ENCODE data around the gene DHX15. TPM values are rescaled to one million over a fixed set of nuclear protein-coding genes. Genes with fewer than 3 reads are reported as not detected.
A peak's percentile ranks its signal among the peaks of the same experiment; 100 is the strongest.

The DHX15 gene
- total RNA-seq, 1 experiment from 2014 or later, result 198 TPM

DNA sequence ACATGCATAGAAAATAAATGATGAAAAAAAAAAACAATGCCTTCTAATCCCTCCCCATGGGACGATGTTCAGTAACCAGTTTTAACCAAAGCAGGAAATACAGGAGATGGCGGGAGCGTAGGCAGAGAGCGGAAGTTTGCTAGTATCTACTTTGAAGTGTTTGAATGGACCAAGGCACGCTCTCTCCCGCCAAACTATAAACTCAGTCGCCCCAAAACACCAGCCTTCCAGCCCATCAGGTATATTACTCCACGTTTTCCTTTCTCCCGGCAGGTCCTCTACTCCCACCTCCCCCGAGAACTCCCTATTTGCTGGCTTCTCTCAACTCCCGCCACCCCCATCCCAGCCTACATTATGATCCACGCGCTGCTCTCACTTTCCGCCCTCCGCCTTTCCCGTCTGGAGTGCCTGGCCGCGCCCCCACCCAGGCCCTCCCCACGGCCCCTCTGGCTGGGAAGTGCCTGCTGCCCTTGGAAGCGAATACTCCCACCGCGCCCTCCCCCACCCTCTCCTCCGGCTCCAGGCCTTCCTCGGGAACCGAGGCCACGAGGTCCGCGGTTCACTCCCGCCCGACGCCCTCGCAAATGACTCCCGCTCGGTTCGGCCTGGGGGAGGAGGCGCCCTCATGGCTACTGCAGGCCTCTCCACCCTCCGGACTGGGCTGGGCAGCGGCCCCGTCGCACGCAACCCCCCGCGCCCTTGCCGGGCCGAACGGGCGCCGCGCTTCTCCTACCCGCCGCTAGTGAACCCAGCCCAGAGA lies 723 bp downstream of the DHX15 start:
- peak; percentile 74 for DNase-seq (ENCODE audit: low read depth)

DNA sequence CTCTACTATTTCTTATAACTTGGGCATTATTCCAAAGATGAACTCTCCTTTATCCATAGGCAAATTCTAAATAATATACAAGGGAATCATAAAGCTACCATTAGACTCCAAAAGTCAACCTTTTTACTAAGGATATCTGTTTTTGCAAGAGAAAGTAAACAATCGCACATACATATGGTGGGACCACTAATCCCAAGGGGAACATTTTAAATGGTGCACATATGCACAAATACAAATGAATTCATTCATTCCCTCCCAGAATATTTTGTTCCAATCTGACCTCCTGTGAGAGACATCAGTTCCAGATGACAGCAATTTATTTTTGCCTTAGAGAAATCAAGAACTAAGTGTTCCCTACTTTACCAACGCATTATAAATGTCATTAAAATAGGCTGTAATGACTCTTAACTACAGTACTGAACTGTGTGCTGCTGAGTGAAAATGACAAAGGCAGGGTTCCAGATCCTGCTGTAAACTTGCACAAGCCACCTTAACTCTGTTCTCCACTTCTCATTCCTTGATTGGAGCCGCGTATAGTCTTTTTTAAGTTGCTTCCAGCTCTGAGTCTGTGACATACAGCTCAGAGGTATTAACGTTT lies 2.0 kb downstream of the DHX15 start:
- DNase-seq (ENCODE audit: low read depth), result no peak

DNA sequence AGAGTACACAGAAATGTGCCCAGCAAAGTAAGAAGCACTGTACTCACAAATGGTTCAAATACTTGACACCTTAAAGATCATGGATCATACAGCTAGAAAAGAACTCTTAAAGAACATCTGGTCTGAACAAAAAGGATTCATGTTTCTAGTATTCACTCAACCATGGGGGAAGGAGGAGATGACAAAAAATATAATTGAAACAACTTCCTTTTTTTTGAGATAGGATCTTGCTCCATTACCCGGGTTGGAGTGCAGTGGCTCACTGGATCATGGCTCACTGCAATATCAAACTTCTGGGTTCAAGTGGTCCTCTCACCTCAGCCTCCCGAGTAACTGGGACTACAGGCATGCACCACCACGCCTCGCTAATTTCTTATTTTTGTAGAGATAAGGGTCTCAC lies 6.0 kb downstream of the DHX15 start:
- no peak for DNase-seq (ENCODE audit: low read depth)

DNA sequence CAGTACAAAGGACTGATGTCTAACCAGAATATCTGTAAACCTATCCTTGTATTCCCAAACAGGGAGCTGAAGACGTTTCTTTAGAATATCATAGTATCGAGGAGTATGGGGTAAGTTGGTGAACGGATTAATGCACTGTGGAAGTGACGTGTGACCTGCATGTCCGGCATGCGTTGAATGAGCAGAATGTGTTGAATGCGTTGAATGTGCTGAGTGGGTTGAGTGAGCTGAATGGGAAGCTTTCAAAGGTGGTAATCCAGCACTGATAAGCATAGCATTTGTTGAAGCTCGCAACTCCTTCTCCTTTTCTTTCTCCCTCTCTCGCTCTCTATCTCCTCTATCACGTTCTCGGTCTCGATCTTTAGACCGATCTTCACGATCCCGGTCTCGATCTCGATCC lies 8.1 kb downstream of the DHX15 start:
- no peak for DNase-seq (ENCODE audit: low read depth)

DNA sequence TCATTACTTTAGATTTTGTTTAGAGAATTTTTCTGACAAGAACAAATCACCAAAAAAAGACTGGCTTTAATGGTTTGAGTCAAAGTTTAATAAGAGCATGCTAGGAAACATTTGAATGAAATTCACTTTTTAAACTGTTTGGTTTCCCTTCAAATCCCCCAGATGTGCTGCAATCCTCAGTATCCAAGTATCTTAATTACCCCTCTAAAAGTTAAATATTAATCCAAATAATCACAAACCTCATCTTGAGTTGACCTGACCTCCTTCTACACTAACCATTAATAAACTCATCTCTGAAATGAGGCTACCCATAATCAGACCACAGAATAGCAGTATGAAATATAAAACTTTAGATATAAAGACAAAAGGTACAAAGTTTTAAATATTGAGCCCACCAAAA lies 10.1 kb downstream of the DHX15 start:
- no peak for DNase-seq (ENCODE audit: low read depth)

DNA sequence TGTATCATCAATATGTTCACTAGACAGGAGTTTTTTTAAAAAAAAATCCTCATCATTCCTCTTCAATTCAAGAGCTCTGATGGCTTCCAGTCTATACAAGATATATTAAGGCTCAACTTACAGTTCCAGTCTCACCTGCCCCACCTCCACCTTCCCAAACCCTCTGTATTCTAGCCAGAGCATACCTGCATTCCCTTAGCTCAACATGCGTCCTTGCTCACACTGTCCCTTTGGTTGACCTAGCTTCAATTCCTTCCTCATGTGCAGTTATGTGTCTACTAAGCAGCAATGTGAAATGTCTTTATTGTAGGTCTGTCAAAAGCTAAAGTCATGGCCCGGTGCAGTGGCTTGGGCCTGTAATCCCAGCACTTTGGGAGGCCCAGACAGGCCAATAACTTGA lies 10.8 kb downstream of the DHX15 start:
- no peak for DNase-seq (ENCODE audit: low read depth)

DNA sequence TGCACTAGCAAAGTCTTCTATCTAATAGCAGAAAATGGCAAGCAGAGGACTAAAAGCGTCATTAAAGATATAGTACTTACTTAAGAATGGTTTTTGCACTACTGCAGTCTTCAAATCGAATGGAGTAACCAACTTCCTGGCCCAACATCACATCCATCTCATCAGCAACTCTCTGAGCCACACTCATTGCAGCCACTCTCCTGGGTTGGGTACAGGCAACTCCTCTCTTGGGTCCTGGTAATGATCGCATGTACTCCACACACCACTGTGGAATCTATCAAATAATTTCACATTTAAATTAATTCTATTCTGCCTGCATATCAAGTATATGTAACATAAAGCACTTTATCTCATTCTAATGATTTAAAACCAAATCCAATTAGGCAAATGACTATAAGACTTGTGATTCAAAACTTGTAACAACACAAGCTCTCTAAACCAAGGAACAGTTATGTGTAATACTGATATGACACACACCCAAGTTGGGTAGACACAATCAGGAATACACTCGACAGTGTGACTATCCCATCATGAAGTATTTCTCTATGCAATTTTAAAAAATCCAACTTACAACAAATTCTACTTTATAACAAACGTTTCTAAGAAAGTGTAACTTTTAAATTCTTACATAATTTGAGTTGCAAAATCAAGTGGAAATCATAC lies 13.6 kb downstream of the DHX15 start:
- DNase-seq (ENCODE audit: low read depth), result no peak

DNA sequence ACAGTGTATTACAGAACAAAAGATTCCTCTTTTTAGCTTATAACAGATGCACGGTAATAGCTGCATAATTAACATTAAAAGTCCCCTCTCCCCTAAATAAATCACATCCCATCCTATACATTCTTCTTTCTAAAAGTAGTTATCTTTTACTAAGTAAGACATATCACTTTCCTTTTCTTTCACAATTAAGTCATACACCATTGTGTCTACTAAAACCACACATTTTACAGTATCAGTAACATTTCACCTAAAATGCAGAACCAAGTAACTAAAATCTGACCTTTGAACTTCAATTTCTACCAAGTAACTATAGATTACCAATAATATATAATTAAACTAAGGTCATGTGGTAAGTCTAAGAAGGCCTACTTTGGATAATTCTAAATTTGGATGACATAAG lies 14.2 kb downstream of the DHX15 start:
- DNase-seq (ENCODE audit: low read depth), result no peak

DNA sequence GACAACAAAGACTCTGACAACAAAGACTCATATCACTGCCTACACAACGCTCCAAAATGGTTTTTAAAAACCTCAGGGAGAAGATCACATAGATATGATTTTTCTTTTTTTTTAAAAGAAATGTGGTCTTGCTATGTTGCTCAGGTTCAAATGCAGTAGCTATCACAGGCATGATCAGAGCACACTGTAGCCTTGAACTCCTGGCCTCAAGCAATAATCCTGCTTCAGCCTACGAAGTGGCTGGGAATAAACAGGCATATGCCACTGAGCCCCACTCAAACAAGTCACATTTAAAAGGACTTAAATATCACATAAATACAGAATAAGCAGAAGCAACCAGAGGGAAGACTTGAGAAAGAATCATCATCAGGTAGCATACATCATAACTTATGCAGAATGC lies 14.7 kb downstream of the DHX15 start:
- DNase-seq (ENCODE audit: low read depth), result no peak

DNA sequence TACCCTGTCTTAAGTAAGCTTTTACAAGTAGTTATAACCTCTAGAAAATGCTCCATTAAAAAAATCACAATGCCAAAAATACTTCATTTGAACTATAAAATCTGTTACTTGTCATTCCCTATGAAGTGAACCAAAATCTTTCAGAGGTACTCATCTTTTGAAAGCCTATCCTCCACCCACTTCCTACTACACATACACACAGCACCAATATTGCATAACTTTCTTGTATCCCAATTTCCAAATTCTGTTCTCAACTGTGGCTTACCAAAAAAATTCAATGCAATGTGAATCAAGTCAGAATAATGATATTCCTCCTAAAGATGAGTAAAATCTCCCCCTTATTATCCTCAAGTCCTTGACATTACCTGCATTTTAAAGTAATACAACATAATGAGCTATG lies 15.9 kb downstream of the DHX15 start:
- DNase-seq (ENCODE audit: low read depth), result no peak

DNA sequence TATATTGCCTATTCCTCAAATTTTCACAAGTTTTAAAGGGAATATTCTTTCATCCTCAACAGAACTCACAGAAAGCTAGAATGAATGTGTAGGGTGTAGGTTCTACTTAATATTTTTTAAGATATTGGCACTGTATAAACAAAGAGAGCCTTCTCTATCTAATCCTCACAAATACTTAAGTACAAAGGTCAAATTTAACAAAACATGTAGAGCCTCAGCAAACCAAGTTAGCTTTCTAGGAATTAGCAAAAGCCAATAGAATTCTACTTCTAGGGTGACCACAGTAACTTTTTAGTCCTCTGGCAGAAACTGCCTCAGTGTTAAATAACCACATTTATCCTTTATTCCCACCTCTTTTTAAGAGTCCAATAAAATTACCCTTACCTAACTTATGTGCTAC lies 19.3 kb downstream of the DHX15 start:
- DNase-seq (ENCODE audit: low read depth), result no peak

DNA sequence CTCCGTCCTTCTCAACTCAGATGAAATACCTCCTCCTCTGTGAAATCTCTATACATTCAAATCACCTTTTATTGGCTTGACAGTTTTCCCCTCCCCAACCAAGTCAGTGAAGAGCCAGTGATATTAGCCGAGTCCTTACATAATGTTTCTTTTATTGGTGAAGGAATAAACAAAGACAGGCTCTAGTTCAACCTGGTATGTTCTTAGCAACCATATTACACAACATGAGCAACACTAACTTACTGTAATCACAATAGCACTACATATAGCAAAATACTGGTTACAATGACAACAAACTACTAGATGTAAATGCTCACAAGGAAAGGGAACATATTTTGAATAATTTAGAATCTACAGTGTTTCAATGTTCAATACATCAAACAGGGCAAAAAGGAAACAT lies 19.9 kb downstream of the DHX15 start:
- no peak for DNase-seq (ENCODE audit: low read depth)

DNA sequence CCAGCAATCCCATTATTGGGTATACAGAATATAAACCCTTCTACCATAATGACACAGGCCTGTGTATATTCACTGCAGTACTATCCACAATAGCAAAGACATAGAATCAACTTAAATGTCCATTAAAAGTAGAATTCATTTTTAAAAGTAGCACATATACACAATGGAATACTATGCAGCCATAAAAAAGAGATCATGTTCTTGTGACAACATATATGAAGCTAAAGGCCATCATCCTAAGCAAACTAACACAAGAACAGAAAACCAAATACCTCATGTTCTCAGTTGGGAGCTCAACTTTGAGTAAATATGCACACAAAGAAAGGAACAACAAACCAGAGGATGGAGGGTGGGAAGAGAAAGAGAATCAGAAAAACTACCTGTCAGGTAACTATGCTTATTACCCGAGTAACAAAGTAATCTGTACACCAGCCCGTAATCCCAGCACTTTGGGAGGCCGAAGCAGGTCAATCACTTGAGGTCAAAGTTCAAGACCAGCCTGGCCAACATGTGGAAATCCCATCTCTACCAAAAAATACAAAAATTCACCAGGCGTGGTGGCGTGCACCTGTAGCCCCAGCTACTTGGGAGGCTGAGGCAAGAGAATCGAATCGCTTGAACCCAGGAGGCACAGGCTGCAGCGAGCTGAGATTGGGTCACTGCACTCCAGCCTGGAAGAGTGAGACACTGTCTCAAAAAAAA lies 22.8 kb downstream of the DHX15 start:
- DNase-seq (ENCODE audit: low read depth), result no peak

DNA sequence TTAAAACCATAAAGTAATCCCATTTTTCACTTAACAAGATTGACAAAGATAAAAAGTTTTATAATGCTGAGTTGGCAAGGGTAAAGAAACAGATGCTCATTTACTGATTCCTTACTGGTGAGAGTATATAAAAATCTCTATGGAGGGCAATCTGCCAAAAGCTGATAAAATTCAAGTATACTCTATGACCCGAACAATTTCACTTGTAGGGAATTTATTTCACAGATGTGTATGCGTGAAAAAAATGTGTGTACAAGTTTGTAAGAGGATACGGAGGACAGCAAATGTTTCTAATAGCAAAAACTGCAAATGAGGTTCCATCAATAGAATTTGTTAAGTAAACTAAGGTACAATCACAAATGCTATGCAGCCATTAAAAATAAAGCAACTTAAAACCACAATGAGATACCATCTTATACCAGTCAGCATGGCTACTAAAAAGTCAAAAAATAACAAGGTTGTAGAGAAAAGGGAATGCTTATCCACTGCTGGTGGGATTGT lies 23.4 kb downstream of the DHX15 start:
- peak; percentile 67 for DNase-seq (ENCODE audit: low read depth)

DNA sequence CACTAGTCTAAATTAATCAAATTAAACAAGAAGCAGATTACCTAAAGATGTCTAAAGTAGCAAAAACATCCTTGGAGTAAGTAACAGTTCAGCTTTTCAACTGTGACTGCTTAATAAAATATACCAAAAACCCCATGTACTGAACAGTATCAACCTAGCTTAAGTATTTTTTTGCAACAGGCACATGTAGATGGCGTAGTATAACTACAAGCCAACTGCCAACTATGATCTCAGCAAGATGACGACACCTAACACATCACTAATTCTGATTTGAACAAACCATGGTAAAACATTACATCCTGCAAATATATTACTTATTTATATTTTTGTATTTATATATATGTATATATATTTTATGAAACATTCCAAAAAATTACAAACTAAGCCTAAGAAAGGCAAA lies 24.5 kb downstream of the DHX15 start:
- DNase-seq (ENCODE audit: low read depth), result no peak

DNA sequence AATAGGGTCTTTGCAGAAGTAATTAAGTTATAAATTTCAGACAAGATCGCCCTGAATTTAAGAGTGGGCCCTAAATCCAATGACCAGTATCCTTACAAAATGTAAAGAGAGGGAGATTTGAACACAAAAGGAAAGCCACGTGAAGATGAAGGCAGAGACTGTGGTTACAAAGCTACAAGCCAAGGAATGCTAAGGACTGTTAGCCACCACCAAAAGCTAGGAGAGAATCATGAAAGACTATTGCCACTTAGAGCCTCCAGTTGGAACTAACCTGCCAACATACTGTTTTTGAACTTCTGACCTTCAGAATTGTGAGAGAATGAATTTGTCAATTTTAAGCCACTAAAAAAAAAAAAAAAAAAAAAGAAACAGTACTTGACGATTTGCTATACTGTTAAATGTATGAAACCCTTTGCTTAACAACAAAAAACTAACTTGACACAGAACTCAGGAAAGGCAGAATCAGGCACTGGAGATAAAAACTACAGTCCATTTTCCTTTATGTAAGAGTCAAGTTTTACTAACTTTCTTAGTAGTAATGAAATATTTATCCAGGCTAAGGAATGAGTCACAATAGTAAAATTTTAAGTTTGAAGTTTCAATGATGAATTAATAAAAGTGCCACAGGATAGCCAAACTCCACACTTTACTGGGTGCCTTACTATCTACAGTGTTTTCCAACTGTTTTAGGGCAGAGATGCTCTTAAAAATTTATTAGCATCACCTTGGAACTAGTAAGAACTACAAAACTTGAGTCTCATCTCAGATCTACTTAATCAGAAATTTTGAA lies 25.1 kb downstream of the DHX15 start:
- DNase-seq (ENCODE audit: low read depth), result peak; percentile 36

DNA sequence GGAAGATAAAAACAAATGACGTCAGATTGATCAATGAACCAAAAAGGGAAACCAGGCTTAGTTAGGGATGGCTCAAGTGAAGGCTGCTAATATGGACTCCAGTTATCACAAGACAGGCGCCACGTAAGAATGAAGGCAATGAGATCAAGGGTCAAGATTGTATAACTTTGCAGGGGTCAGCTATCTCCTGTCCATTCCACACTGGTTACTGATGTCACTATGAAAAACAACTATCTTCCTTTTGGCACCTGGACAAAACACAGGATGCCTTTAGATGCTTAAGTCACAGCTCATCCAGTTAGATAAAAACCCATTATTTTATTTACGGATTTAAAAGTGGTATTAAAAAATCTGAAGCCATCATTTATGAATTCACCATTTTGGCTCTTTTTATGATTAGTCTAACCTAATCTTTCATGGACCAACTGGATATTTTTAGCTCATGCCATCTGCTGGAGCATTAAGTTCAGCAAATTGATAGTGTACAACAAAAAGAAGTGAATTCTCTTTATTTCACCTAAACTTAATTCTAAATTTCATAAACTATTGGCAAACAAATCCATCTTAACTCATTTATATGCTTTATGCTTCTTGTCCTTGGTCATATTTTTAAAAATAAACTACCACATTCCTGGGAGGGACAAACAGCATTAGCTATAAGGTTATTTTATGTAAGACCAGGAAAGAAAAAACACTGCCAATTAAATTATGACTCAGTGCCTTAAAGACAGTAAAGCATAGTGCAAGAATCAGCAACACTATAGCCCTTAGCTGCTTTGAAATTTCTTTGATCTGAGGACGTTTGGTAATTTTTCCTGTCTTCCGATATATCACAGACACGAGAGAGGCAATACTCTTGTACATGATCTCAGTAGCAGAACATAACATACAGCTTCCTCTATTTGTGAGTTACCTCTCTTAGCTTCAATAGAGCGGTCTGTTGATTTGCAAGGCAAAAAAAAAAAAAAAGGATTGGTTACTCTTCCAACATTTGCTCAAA lies 27.0 kb downstream of the DHX15 start:
- peak; percentile 55 for DNase-seq (ENCODE audit: low read depth)

DNA sequence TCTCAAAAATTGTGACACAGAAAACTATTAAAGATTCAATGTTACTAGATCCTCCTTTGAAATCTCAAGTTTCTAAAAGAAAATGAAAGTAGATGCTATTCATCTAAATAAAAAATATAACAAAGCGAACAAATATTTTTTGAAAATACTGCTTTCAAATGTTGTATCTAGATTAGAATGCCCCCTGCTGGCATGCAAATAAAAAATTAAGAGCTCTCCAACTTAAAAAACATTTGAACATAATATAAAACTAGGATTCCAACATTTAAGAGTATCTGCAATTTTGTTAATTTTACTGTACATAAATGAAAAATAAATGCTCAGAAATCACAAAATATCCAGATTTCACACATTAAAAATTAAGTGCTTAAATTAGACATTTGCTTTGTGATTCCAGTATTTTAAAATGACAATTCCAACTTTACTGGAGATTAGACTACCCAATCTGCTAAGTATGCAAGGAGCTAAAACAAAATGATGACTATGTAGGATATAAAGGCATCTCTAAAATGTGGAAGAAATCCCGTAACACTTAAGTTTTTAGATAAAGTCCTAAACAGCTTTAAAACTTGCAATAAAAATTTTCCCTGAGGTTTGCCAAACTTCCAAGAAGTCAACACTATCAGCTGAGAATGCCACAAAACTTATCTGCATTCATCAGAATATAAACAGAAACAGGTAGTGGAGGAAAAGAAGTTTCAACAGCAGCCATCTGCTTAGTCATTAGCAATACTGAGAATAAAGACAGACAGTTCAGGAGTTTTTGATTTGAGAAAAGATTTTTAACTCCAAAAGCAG lies 32.7 kb downstream of the DHX15 start:
- DNase-seq (ENCODE audit: low read depth), result peak; percentile 72

DNA sequence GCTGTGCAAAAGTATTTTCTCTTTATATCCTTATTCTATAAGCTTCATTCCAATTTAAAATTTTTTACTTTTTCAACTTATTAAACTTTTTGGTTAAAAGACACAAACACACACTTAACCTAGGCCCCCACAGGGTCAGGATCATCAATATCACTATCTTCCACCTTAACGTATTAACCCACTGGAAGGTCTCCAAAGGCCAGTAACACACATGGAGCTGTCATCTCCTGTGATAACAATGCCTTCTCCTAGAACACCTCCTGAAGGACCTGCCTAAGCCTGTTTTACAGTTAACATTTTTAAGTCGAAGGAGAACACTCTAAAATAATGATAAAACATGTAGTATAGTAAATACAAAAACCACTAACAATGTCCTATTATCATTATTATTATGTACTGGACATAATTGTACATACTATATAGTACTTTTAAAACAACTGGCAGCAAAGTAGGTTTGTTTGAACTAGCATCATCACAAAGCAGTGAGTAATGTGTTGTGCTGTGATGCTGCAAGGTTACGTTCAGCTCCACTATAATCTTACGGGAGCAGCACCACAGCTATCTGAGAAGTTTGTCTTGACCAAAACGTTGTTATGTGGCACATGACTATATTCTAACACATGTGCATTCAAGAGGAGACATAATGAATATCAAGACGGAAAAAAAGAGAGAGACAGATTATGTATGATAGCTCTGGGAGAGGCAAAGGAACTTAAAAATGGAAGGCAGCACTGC lies 33.7 kb downstream of the DHX15 start:
- no peak for DNase-seq (ENCODE audit: low read depth)
